ENCODE results near the gene TSPEAR. TPM values are rescaled to one million over a fixed set of nuclear protein-coding genes. Genes with fewer than 3 reads are reported as not detected.

Gene TSPEAR
- total and polyA plus RNA-seq, 8 donors = 0.05 to 0.29 (median 0.12) TPM; not detected in 4

GRCh38 chr21:44625756-44626155 lies 85.6 kb downstream of the TSPEAR start:
- 83 to 93% (median 88%) methylated on average over 7 of the region's 7 CpGs for WGBS, 5 donors
- Histone ChIP-seq H3K9me3 (peaks cover 0 to 41% (median 32%) of the 10 kb centered on the region in 4 donors), H3K4me1 (no peaks in the 10 kb centered on the region), H3K36me3 (no peaks in the 10 kb centered on the region), H3K27me3 (peaks cover 0 to 34% (median 19%) of the 10 kb centered on the region in 3 donors), H3K27ac (no peak overlapping the region), H3K4me3 (no peak overlapping the region)
- no peak for DNase-seq
- intact Hi-C loops (cut with DNase I; ENCODE audit: low total_unique reads) = no loop called here
- no peak for TF ChIP-seq POLR2AphosphoS5 (IDR thresholded peaks at IDR 0.05)
- TF ChIP-seq POLR2A (IDR thresholded peaks at IDR 0.05) = no peak
- no peak for TF ChIP-seq EP300 (IDR thresholded peaks at IDR 0.05)
- TF ChIP-seq CTCF (IDR thresholded peaks at IDR 0.05) = no peak

- H3K27me3 ChIP-seq = peaks cover 0 to 28% (median 13%) of the 10 kb centered on the region in 3 donors
- no peak for DNase-seq
- TF ChIP-seq POLR2A (IDR thresholded peaks at IDR 0.05) (no peak), POLR2AphosphoS5 (IDR thresholded peaks at IDR 0.05) (no peak), EP300 (IDR thresholded peaks at IDR 0.05) (no peak), CTCF (IDR thresholded peaks at IDR 0.05) (no peak)
- H3K4me1 ChIP-seq = no peaks in the 10 kb centered on the region
- H3K9me3 ChIP-seq = peaks cover 0 to 39% (median 26%) of the 10 kb centered on the region in 4 donors
- H3K27ac ChIP-seq = no peak overlapping the region
- intact Hi-C loops (cut with DNase I; ENCODE audit: low total_unique reads) = no loop called here
- no peak overlapping the region for H3K4me3 ChIP-seq
- no peaks in the 10 kb centered on the region for H3K36me3 ChIP-seq
Observed at GRCh38 chr21:44623575-44623974, 87.8 kb downstream of the TSPEAR start.

- Histone ChIP-seq H3K27ac (no peak overlapping the region), H3K9me3 (peaks cover 0 to 34% (median 23%) of the 10 kb centered on the region in 4 donors), H3K36me3 (no peaks in the 10 kb centered on the region), H3K4me3 (no peak overlapping the region), H3K4me1 (no peaks in the 10 kb centered on the region), H3K27me3 (peaks cover 0 to 16% (median 0%) of the 10 kb centered on the region in 3 donors)
- intact Hi-C loops (cut with DNase I; ENCODE audit: low total_unique reads) = no loop called here
- TF ChIP-seq CTCF (IDR thresholded peaks at IDR 0.05) (no peak), POLR2A (IDR thresholded peaks at IDR 0.05) (no peak), EP300 (IDR thresholded peaks at IDR 0.05) (no peak), POLR2AphosphoS5 (IDR thresholded peaks at IDR 0.05) (no peak)
- 82 to 92% (median 87%) methylated on average over 6 of the region's 6 CpGs for WGBS, 5 donors
- no peak for DNase-seq
Observed at GRCh38 chr21:44619886-44620285, 91.5 kb downstream of the TSPEAR start.

GRCh38 chr21:44618909-44619308 lies 92.5 kb downstream of the TSPEAR start:
- H3K4me1 ChIP-seq = no peaks in the 10 kb centered on the region
- WGBS, 5 donors = 47 to 74% (median 55%) methylated on average over 3 of the region's 3 CpGs
- intact Hi-C loops (cut with DNase I; ENCODE audit: low total_unique reads) = no loop called here
- no peaks in the 10 kb centered on the region for H3K36me3 ChIP-seq
- peak in 1 of 2 donors; percentile 54 for DNase-seq
- peak overlapping the region in 2 of 5 donors; percentile 2 to 47 for H3K27ac ChIP-seq
- peaks cover 0 to 22% (median 0%) of the 10 kb centered on the region in 3 donors for H3K27me3 ChIP-seq
- peaks cover 0 to 25% (median 16%) of the 10 kb centered on the region in 4 donors for H3K9me3 ChIP-seq
- H3K4me3 ChIP-seq = no peak overlapping the region
- TF ChIP-seq CTCF (IDR thresholded peaks at IDR 0.05) (no peak), POLR2A (IDR thresholded peaks at IDR 0.05) (no peak), POLR2AphosphoS5 (IDR thresholded peaks at IDR 0.05) (no peak), EP300 (IDR thresholded peaks at IDR 0.05) (no peak)
